ENCODE results near the gene BUD13.

GRCh38 chr11:116733969-116734508 is 38.7 kb downstream of the BUD13 start:
- TF ChIP-seq EZH2 (IDR thresholded peaks at IDR 0.05; ENCODE audit: borderline replicate concordance, control insufficient read depth, low read depth, low read length) (no peak), SP1 (IDR thresholded peaks at IDR 0.05; ENCODE audit: low read depth, low read length) (no peak), DPF2 (IDR thresholded peaks at IDR 0.05) (no peak), PBX3 (IDR thresholded peaks at IDR 0.05; ENCODE audit: insufficient replicate concordance, low read depth, low read length) (no peak), POLR2AphosphoS5 (IDR thresholded peaks at IDR 0.05; ENCODE audit: low read length) (no peak), CTCF (IDR thresholded peaks at IDR 0.05 in 2 of 3, conservative IDR thresholded peaks at IDR 0.05 in 1 of 3; ENCODE audit: control insufficient read depth in 2 of 3, extremely low read depth in 1 of 3, insufficient read depth in 1 of 3, low read depth in 3 of 3, low read length in 3 of 3) (no peak), CHD2 (IDR thresholded peaks at IDR 0.05; ENCODE audit: borderline replicate concordance, low read depth, low read length) (no peak), BHLHE40 (IDR thresholded peaks at IDR 0.05; ENCODE audit: borderline replicate concordance in 1 of 2, low read depth in 2 of 2, low read length in 1 of 2) (no peak), BACH1 (IDR thresholded peaks at IDR 0.05; ENCODE audit: borderline replicate concordance) (no peak), RCOR1 (conservative IDR thresholded peaks at IDR 0.05; ENCODE audit: low read depth, low read length) (no peak), YY1 (IDR thresholded peaks at IDR 0.05; ENCODE audit: low read depth, low read length) (no peak), KDM1A (IDR thresholded peaks at IDR 0.05; ENCODE audit: borderline replicate concordance) (no peak), PRDM15 (CRISPR knock-in tag; IDR thresholded peaks at IDR 0.05) (no peak), CREB1 (IDR thresholded peaks at IDR 0.05; ENCODE audit: low read depth) (no peak)
